Measurements from ENCODE around the gene MED13L.
A peak's percentile ranks its signal among the peaks of the same experiment; 100 is the strongest.
"Not testable (repeated sequence)": the region's sequence is repeated elsewhere in the genome, so short reads cannot be mapped to it uniquely, and the experiment has no call there.

Gene MED13L

DNA sequence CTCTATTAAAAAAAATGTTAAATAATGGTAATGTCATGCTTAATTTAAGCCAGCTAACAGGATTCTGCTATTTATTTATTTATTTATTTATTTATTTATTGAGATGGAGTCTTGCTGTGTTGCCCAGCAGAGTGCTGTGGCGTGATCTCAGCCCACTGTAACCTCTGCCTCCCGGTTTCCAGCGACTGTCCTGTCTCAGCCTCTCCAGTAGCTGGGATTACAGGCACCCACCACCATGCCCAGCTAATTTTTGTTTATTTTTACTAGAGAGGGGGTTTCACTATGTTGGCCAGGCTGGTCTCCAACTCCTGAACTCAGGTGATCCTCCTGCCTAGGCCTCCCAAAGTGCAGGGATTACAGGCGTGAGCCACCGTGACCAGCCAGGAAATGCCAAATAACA, 43.3 kb downstream of the MED13L start:
- WGBS (ENCODE audit: insufficient coverage), result no CpG with 5 or more reads among the region's 5 CpGs
- H3K4me3 ChIP-seq (ENCODE audit: control insufficient read depth in 1 of 7, extremely low read depth in 1 of 7, insufficient read depth in 4 of 7, low read depth in 2 of 7, low read length in 6 of 7); H3K9me3 ChIP-seq (ENCODE audit: control extremely low read depth in 1 of 5, control insufficient read depth in 4 of 5, insufficient read depth in 2 of 5, low read depth in 1 of 5, low read length in 4 of 5); DNase-seq; POLR2A ChIA-PET; CTCF ChIA-PET; H3K27ac ChIP-seq (ENCODE audit: insufficient read depth in 1 of 2, low read depth in 1 of 2, low read length in 2 of 2, poor library complexity in 1 of 2, severe bottlenecking in 2 of 2); H3K27me3 ChIP-seq (replicated peaks in 2 of 5; ENCODE audit: control insufficient read depth in 4 of 5, insufficient read depth in 5 of 5, low read length in 4 of 5): not testable (repeated sequence)
- Histone ChIP-seq H3K36me3 (ENCODE audit: control insufficient read depth in 4 of 4, insufficient read depth in 4 of 4, low read length in 3 of 4) (peaks cover 0 to 18% (median 6%) of the 10 kb centered on the region in 4 experiments), H3K4me1 (ENCODE audit: control extremely low read depth in 1 of 4, control insufficient read depth in 4 of 4, insufficient read depth in 4 of 4, low read length in 3 of 4) (peaks cover 6 to 19% (median 15%) of the 10 kb centered on the region in 4 experiments)

DNA sequence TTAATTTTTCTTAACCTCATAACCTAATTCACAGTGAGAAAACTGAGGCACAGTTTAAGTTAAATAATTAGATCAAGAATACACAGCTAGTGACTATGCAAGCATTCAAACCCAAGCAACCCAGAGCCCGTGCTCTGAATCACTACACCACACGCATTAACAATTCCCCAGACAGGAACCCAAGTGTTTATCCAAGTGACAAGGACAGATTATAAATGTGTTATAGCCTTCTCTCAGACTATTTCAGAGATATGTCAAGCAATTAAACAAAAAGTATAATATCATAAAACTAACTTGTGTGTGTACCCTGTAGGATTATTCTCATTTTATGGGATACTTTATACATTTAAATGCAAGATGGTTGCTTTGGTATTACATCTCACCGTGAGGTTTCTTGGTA, 43.8 kb downstream of the MED13L start:
- WGBS (ENCODE audit: insufficient coverage), result no CpG with 5 or more reads among the region's 3 CpGs
- ChIA-PET CTCF (no interaction called here), POLR2A (no interaction called here)
- Histone ChIP-seq H3K27me3 (replicated peaks in 2 of 5; ENCODE audit: control insufficient read depth in 4 of 5, insufficient read depth in 5 of 5, low read length in 4 of 5) (no peaks in the 10 kb centered on the region), H3K36me3 (ENCODE audit: control insufficient read depth in 4 of 4, insufficient read depth in 4 of 4, low read length in 3 of 4) (peaks cover 0 to 18% (median 6%) of the 10 kb centered on the region in 4 experiments), H3K4me1 (ENCODE audit: control extremely low read depth in 1 of 4, control insufficient read depth in 4 of 4, insufficient read depth in 4 of 4, low read length in 3 of 4) (peaks cover 6 to 19% (median 15%) of the 10 kb centered on the region in 4 experiments), H3K9me3 (ENCODE audit: control extremely low read depth in 1 of 5, control insufficient read depth in 4 of 5, insufficient read depth in 2 of 5, low read depth in 1 of 5, low read length in 4 of 5) (no peaks in the 10 kb centered on the region), H3K4me3 (ENCODE audit: control insufficient read depth in 1 of 7, extremely low read depth in 1 of 7, insufficient read depth in 4 of 7, low read depth in 2 of 7, low read length in 6 of 7) (no peak overlapping the region), H3K27ac (ENCODE audit: insufficient read depth in 1 of 2, low read depth in 1 of 2, low read length in 2 of 2, poor library complexity in 1 of 2, severe bottlenecking in 2 of 2) (no peak overlapping the region)
- DNase-seq, result no peak

DNA sequence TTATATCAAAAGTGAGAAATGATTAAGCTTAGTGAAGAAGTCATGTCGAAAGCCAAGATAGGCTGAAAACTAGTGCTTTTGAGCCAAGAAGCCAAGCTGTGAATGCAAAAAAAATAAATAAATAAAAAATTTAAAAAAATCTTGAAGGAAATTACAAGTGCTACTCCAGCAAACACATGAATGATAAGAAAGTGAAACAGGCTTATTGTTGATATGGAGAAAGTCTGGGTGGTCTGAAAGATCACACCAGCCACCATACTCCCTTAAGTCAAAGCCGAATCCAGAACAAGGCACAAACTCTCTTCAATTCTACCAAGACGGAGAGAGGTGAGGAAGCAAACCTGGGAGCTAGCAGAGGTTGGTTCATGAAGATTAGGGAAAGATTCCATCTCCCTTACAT, 49.7 kb downstream of the MED13L start:
- ChIA-PET POLR2A (interaction anchor here (0.6 kb wide), 1 partner anchor 49 kb away, joined by 3 read pairs; no protein-coding TSS in a partner anchor), CTCF (interaction anchor here (0.7 kb wide), 1 partner anchor 33 kb away, joined by 3 read pairs; no protein-coding TSS in a partner anchor)
- no peak overlapping the region for H3K4me3 ChIP-seq (ENCODE audit: control insufficient read depth in 1 of 7, extremely low read depth in 1 of 7, insufficient read depth in 4 of 7, low read depth in 2 of 7, low read length in 6 of 7)
- DNase-seq, result no peak
- WGBS (ENCODE audit: insufficient coverage), result no CpG with 5 or more reads among the region's 3 CpGs
- peaks cover 3 to 15% (median 5%) of the 10 kb centered on the region in 4 experiments for H3K36me3 ChIP-seq (ENCODE audit: control insufficient read depth in 4 of 4, insufficient read depth in 4 of 4, low read length in 3 of 4)
- no peaks in the 10 kb centered on the region for H3K4me1 ChIP-seq (ENCODE audit: control extremely low read depth in 1 of 4, control insufficient read depth in 4 of 4, insufficient read depth in 4 of 4, low read length in 3 of 4)
- no peaks in the 10 kb centered on the region for H3K27me3 ChIP-seq (replicated peaks in 2 of 5; ENCODE audit: control insufficient read depth in 4 of 5, insufficient read depth in 5 of 5, low read length in 4 of 5)
- H3K27ac ChIP-seq (ENCODE audit: insufficient read depth in 1 of 2, low read depth in 1 of 2, low read length in 2 of 2, poor library complexity in 1 of 2, severe bottlenecking in 2 of 2), result no peak overlapping the region
- H3K9me3 ChIP-seq (ENCODE audit: control extremely low read depth in 1 of 5, control insufficient read depth in 4 of 5, insufficient read depth in 2 of 5, low read depth in 1 of 5, low read length in 4 of 5), result no peaks in the 10 kb centered on the region

GRCh38 chr12:116226026-116226425, 51.5 kb downstream of the MED13L start:
- no peak overlapping the region for H3K4me3 ChIP-seq (ENCODE audit: control insufficient read depth in 1 of 7, extremely low read depth in 1 of 7, insufficient read depth in 4 of 7, low read depth in 2 of 7, low read length in 6 of 7)
- peak in 1 of 3 donors; percentile 40 for DNase-seq
- peaks cover 3 to 15% (median 4%) of the 10 kb centered on the region in 4 experiments for H3K36me3 ChIP-seq (ENCODE audit: control insufficient read depth in 4 of 4, insufficient read depth in 4 of 4, low read length in 3 of 4)
- H3K27me3 ChIP-seq (replicated peaks in 2 of 5; ENCODE audit: control insufficient read depth in 4 of 5, insufficient read depth in 5 of 5, low read length in 4 of 5), result no peaks in the 10 kb centered on the region
- H3K4me1 ChIP-seq (ENCODE audit: control extremely low read depth in 1 of 4, control insufficient read depth in 4 of 4, insufficient read depth in 4 of 4, low read length in 3 of 4), result no peaks in the 10 kb centered on the region
- ChIA-PET POLR2A (no interaction called here), CTCF (interaction anchor here (0.6 to 1.5 kb wide), 4 partner anchors 15 to 373 kb away, joined by 3 read pairs; no protein-coding TSS in a partner anchor)
- WGBS (ENCODE audit: insufficient coverage), result no CpG with 5 or more reads among the region's 2 CpGs
- no peaks in the 10 kb centered on the region for H3K9me3 ChIP-seq (ENCODE audit: control extremely low read depth in 1 of 5, control insufficient read depth in 4 of 5, insufficient read depth in 2 of 5, low read depth in 1 of 5, low read length in 4 of 5)
- H3K27ac ChIP-seq (ENCODE audit: insufficient read depth in 1 of 2, low read depth in 1 of 2, low read length in 2 of 2, poor library complexity in 1 of 2, severe bottlenecking in 2 of 2), result no peak overlapping the region

DNA sequence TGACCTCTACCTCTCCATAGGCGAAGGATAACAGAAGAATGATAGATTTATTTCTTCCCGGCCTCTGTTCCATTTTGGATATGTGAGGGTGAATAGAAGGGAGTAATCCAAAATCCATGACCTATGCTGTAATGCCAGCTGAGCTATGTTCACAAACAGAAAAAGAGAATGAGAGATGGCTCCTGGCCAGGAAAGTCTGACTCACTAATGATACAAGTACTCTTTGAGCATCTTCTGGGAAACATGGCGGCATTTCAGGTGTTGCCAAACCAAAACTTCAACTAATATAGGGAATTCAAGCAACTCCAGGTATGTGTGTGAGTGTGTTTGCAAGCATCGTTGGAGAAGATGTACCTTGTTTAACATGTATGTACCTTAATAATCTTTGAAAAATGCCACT, 55.1 kb downstream of the MED13L start:
- no peaks in the 10 kb centered on the region for H3K9me3 ChIP-seq (ENCODE audit: control extremely low read depth in 1 of 5, control insufficient read depth in 4 of 5, insufficient read depth in 2 of 5, low read depth in 1 of 5, low read length in 4 of 5)
- H3K4me1 ChIP-seq (ENCODE audit: control extremely low read depth in 1 of 4, control insufficient read depth in 4 of 4, insufficient read depth in 4 of 4, low read length in 3 of 4), result peaks cover 0 to 5% (median 2%) of the 10 kb centered on the region in 4 experiments
- no peaks in the 10 kb centered on the region for H3K27me3 ChIP-seq (replicated peaks in 2 of 5; ENCODE audit: control insufficient read depth in 4 of 5, insufficient read depth in 5 of 5, low read length in 4 of 5)
- H3K36me3 ChIP-seq (ENCODE audit: control insufficient read depth in 4 of 4, insufficient read depth in 4 of 4, low read length in 3 of 4), result peaks cover 0 to 10% (median 1%) of the 10 kb centered on the region in 4 experiments
- no peak overlapping the region for H3K4me3 ChIP-seq (ENCODE audit: control insufficient read depth in 1 of 7, extremely low read depth in 1 of 7, insufficient read depth in 4 of 7, low read depth in 2 of 7, low read length in 6 of 7)
- peak in 2 of 3 donors; percentile 47 to 53 for DNase-seq
- H3K27ac ChIP-seq (ENCODE audit: insufficient read depth in 1 of 2, low read depth in 1 of 2, low read length in 2 of 2, poor library complexity in 1 of 2, severe bottlenecking in 2 of 2), result no peak overlapping the region
- WGBS (ENCODE audit: insufficient coverage), result no CpG with 5 or more reads among the region's 4 CpGs
- ChIA-PET POLR2A (no interaction called here), CTCF (no interaction called here)

DNA sequence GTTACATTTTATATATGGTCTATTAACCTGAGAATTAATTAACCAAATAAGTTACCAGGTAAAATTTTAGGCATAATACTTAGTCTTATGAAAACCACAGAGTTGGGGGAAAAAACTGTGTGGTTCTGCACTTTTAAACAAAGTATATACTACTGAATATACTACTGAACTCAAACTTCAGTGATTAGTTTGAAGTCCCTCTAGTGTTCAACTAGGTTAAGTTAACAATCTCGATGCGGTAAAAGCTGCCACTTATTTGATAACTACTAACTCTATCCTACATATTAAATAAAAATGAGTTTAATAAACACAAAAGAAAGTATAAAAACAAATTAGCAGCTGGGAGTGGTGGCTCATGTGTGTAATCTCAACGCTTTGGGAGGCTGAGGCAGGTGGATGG, 56.7 kb downstream of the MED13L start:
- no peaks in the 10 kb centered on the region for H3K9me3 ChIP-seq (ENCODE audit: control extremely low read depth in 1 of 5, control insufficient read depth in 4 of 5, insufficient read depth in 2 of 5, low read depth in 1 of 5, low read length in 4 of 5)
- no CpG with 5 or more reads among the region's 3 CpGs for WGBS (ENCODE audit: insufficient coverage)
- H3K27ac ChIP-seq (ENCODE audit: insufficient read depth in 1 of 2, low read depth in 1 of 2, low read length in 2 of 2, poor library complexity in 1 of 2, severe bottlenecking in 2 of 2), result no peak overlapping the region
- ChIA-PET CTCF (interaction anchor here (0.9 to 3.0 kb wide), 3 partner anchors 9 to 80 kb away, joined by 3 to 10 read pairs (median 4); no protein-coding TSS in a partner anchor), POLR2A (no interaction called here)
- H3K36me3 ChIP-seq (ENCODE audit: control insufficient read depth in 4 of 4, insufficient read depth in 4 of 4, low read length in 3 of 4), result peaks cover 0 to 7% (median 1%) of the 10 kb centered on the region in 4 experiments
- no peaks in the 10 kb centered on the region for H3K27me3 ChIP-seq (replicated peaks in 2 of 5; ENCODE audit: control insufficient read depth in 4 of 5, insufficient read depth in 5 of 5, low read length in 4 of 5)
- no peak for DNase-seq
- peaks cover 0 to 9% (median 6%) of the 10 kb centered on the region in 4 experiments for H3K4me1 ChIP-seq (ENCODE audit: control extremely low read depth in 1 of 4, control insufficient read depth in 4 of 4, insufficient read depth in 4 of 4, low read length in 3 of 4)
- H3K4me3 ChIP-seq (ENCODE audit: control insufficient read depth in 1 of 7, extremely low read depth in 1 of 7, insufficient read depth in 4 of 7, low read depth in 2 of 7, low read length in 6 of 7), result no peak overlapping the region

GRCh38 chr12:116217045-116217735, 60.3 kb downstream of the MED13L start:
- CTCF ChIA-PET, result interaction anchor here (0.6 to 1.2 kb wide), 4 partner anchors 19 to 493 kb away, joined by 3 read pairs; no protein-coding TSS in a partner anchor
- H3K9me3 ChIP-seq (ENCODE audit: control extremely low read depth in 1 of 5, control insufficient read depth in 4 of 5, insufficient read depth in 2 of 5, low read depth in 1 of 5, low read length in 4 of 5), result no peaks in the 10 kb centered on the region
- H3K27ac ChIP-seq (ENCODE audit: insufficient read depth in 1 of 2, low read depth in 1 of 2, low read length in 2 of 2, poor library complexity in 1 of 2, severe bottlenecking in 2 of 2), result no peak overlapping the region
- DNase-seq, result peak in 1 of 3 donors; percentile 37
- WGBS (ENCODE audit: insufficient coverage), result 10% methylated on average over 2 of the region's 3 CpGs
- POLR2A ChIA-PET, result no interaction called here
- peaks cover 0 to 2% (median 0%) of the 10 kb centered on the region in 4 experiments for H3K36me3 ChIP-seq (ENCODE audit: control insufficient read depth in 4 of 4, insufficient read depth in 4 of 4, low read length in 3 of 4)
- H3K4me3 ChIP-seq (ENCODE audit: control insufficient read depth in 1 of 7, extremely low read depth in 1 of 7, insufficient read depth in 4 of 7, low read depth in 2 of 7, low read length in 6 of 7), result peak overlapping the region in 1 of 7 experiments; percentile 39
- no peaks in the 10 kb centered on the region for H3K27me3 ChIP-seq (replicated peaks in 2 of 5; ENCODE audit: control insufficient read depth in 4 of 5, insufficient read depth in 5 of 5, low read length in 4 of 5)
- peaks cover 7 to 18% (median 13%) of the 10 kb centered on the region in 4 experiments for H3K4me1 ChIP-seq (ENCODE audit: control extremely low read depth in 1 of 4, control insufficient read depth in 4 of 4, insufficient read depth in 4 of 4, low read length in 3 of 4)

Data from common myeloid progenitor, CD34-positive (primary cell).